ENCODE measurements around the gene CEP104.

The CEP104 gene

DNA sequence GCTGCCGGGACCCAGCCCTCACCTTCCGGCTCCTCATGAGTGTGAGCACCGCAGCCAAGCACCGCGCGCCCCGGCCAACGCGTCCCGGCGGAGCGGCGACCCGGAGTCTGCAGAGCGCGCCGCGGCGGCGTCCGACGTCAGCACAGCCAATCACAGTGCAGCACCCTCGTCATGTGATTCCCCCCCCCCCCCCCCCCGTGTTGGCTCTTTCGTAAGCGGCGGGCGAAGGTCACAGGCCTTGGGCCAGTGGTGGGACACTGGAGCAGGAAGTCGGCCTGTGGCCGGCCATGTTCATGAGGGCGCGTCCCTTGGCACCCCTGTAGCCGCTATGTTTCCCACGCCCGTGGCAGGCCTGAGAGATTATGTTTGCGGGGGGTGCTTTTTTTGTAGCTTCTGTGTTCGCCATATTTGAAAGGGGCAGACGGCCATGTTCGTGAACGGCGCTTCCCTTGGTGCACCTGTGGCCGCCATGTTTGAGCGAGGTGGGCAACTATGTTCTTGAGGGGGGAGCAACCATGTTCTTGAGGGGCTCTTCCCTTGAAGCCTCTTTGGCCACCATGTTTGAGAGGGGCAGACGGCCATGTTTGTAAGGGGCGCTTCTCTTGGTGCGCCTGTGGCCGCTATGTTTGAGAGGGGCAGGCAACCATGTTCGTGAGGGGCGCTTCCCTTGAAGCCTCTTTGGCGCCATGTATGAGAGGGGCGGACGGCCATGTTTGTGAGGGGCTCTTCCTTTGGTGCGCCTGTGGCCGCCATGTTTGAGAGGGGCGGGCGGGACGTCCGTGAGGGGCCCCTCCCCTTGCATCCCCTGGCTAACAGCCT is 43.3 kb upstream of the CEP104 start, which contains the start of gene C1orf174:
TSS of gene C1orf174 (minus strand) at position 123 of the 819 bp plus-strand sequence. CDS start at position 37, 86 bp downstream.
- H3K4me3 ChIP-seq (ENCODE audit: low read depth, low read length): peak within 1 kb of the TSS; percentile 96
- TF ChIP-seq, protein P1, sequence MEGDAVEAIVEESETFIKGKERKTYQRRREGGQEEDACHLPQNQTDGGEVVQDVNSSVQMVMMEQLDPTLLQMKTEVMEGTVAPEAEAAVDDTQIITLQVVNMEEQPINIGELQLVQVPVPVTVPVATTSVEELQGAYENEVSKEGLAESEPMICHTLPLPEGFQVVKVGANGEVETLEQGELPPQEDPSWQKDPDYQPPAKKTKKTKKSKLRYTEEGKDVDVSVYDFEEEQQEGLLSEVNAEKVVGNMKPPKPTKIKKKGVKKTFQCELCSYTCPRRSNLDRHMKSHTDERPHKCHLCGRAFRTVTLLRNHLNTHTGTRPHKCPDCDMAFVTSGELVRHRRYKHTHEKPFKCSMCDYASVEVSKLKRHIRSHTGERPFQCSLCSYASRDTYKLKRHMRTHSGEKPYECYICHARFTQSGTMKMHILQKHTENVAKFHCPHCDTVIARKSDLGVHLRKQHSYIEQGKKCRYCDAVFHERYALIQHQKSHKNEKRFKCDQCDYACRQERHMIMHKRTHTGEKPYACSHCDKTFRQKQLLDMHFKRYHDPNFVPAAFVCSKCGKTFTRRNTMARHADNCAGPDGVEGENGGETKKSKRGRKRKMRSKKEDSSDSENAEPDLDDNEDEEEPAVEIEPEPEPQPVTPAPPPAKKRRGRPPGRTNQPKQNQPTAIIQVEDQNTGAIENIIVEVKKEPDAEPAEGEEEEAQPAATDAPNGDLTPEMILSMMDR (IDR thresholded peaks at IDR 0.05; ENCODE audit: insufficient read depth, low read length, missing control alignments): no peak
- ChIA-PET POLR2A (interaction anchor here (0.6 to 1.5 kb wide), 3 partner anchors 14 to 44 kb away, joined by 3 to 6 read pairs (median 3); partner anchors contain the start of genes CEP104 and DFFB), CTCF (interaction anchor here (1.0 to 1.6 kb wide), 2 partner anchors 11 to 14 kb away, joined by 3 to 5 read pairs; no protein-coding TSS in a partner anchor)
- DNase-seq (ENCODE audit: low read depth, low spot score): peak; percentile 92

- TF ChIP-seq, protein P1 (IDR thresholded peaks at IDR 0.05; ENCODE audit: insufficient read depth, low read length, missing control alignments): no peak
- POLR2A ChIA-PET: interaction anchor here (0.6 to 1.5 kb wide), 3 partner anchors 14 to 43 kb away, joined by 3 to 6 read pairs (median 3); partner anchors contain the start of genes CEP104 and DFFB
- CTCF ChIA-PET: interaction anchor here (1.0 to 1.6 kb wide), 2 partner anchors 11 to 13 kb away, joined by 3 to 5 read pairs; no protein-coding TSS in a partner anchor
Observed at GRCh38 chr1:3899754-3900149, 42.7 kb upstream of the CEP104 start.

DNA sequence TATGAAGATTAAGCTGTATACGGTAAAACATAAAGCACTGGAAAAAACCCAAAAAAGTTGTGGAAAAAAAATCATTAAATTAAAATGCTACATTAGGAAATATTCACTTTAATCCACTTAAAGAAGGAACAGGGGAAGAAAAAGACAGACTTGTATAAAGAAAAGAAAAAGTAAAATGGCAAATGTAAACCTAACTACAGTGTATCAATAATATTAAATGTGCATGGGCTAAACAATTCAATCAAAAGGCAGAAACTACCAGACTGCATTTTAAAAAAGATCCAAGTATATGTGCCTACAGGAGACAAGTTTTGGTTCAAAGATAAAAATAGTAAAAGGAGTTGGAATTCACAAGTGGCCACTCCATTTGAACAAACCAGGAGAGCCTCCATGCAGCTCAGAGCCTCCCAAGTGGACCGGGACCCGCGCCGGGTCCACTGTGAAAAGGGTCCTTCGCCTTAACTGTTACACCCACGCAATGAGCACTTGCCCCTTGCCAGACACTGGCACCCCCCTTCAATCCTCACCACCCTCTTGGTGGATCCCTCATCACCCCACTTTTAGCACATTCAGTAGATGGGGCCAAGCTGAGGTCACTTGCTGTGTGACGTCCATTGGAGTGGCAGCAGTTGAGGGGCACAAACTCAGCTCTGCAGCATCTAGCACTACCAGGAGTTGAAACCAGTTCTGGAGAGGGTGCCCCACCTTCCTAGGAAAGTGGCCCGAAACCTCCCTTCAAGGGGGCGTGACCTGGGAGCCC is 42.2 kb upstream of the CEP104 start:
- ChIA-PET CTCF (interaction anchor here (1.0 to 1.6 kb wide), 2 partner anchors 10 to 13 kb away, joined by 3 to 5 read pairs; no protein-coding TSS in a partner anchor), POLR2A (interaction anchor here (1.3 to 1.5 kb wide), 2 partner anchors 14 to 42 kb away, joined by 3 to 6 read pairs; partner anchors contain the start of genes CEP104 and DFFB)
- TF ChIP-seq, protein P1 (IDR thresholded peaks at IDR 0.05; ENCODE audit: insufficient read depth, low read length, missing control alignments): peak; percentile 11
- DNase-seq (ENCODE audit: low read depth, low spot score): no peak
- H3K4me3 ChIP-seq (ENCODE audit: low read depth, low read length): peak overlapping the region; percentile 96

More at GRCh38 chr1:3899754-3900149, 42.7 kb upstream of the CEP104 start:
- H3K4me3 ChIP-seq (ENCODE audit: low read depth, low read length): peak overlapping the region; percentile 96
- DNase-seq (ENCODE audit: low read depth, low spot score): no peak

- POLR2A ChIA-PET: no interaction called here
- no peak for DNase-seq (ENCODE audit: low read depth, low spot score)
- TF ChIP-seq, protein P1 (IDR thresholded peaks at IDR 0.05; ENCODE audit: insufficient read depth, low read length, missing control alignments): no peak
- no peak overlapping the region for H3K4me3 ChIP-seq (ENCODE audit: low read depth, low read length)
- CTCF ChIA-PET: interaction anchor here (1.6 kb wide), 1 partner anchor 9 kb away, joined by 5 read pairs; no protein-coding TSS in a partner anchor
Observed at GRCh38 chr1:3898475-3898735, 41.4 kb upstream of the CEP104 start.

- ChIA-PET POLR2A (no interaction called here), CTCF (no interaction called here)
- no peak overlapping the region for H3K4me3 ChIP-seq (ENCODE audit: low read depth, low read length)
- no peak for DNase-seq (ENCODE audit: low read depth, low spot score)
- TF ChIP-seq, protein P1 (IDR thresholded peaks at IDR 0.05; ENCODE audit: insufficient read depth, low read length, missing control alignments): no peak
Observed at GRCh38 chr1:3896396-3897000, 39.5 kb upstream of the CEP104 start.

Measured in AG04449 (cell line).